ENCODE results near the gene FAM161B. TPM values are rescaled to one million over a fixed set of nuclear protein-coding genes. Genes with fewer than 3 reads are reported as not detected.

The FAM161B gene
- total and polyA plus RNA-seq, 2 of the 8 experiments (the other 6 are each of a cell fraction or from before 2014, with no cell fraction given): 0.14 to 0.32 TPM

- Histone ChIP-seq H3K56ac (replicated peaks; ENCODE audit: insufficient read length, low read depth, low read length) (no peak overlapping the region), H3K9me3 (ENCODE audit: insufficient read depth in 2 of 2, low read depth in 1 of 2, low read length in 1 of 2) (no peaks in the 10 kb centered on the region), H3K4me2 (ENCODE audit: insufficient read depth in 1 of 2, low read depth in 2 of 2, low read length in 2 of 2) (no peak overlapping the region), H4K8ac (ENCODE audit: extremely low read depth, insufficient read depth, low read length) (no peak overlapping the region), H3K79me1 (ENCODE audit: low read depth, low read length) (no peaks in the 10 kb centered on the region), H3K27me3 (replicated peaks in 1 of 4; ENCODE audit: control insufficient read depth in 3 of 4, extremely low read depth in 1 of 4, insufficient read depth in 3 of 4, low read length in 3 of 4) (no peaks in the 10 kb centered on the region), H3K79me2 (ENCODE audit: control insufficient read depth in 1 of 2, insufficient read depth in 2 of 2, low read length in 2 of 2) (no peaks in the 10 kb centered on the region), H3K9ac (replicated peaks in 1 of 4; ENCODE audit: extremely low read depth in 1 of 4, low read depth in 3 of 4, low read length in 3 of 4) (no peak overlapping the region), H3K4me1 (replicated peaks in 1 of 4; ENCODE audit: control insufficient read depth in 3 of 4, insufficient read depth in 4 of 4, low read length in 3 of 4) (no peaks in the 10 kb centered on the region), H3K23ac (ENCODE audit: insufficient read length) (no peak overlapping the region), H3K36me3 (ENCODE audit: control insufficient read depth in 2 of 4, insufficient read depth in 4 of 4, low read length in 3 of 4) (peaks cover 11 to 37% (median 26%) of the 10 kb centered on the region in 4 experiments), H4K20me1 (replicated peaks in 1 of 2; ENCODE audit: control insufficient read depth in 1 of 2, insufficient read depth in 2 of 2, low read length in 2 of 2) (no peaks in the 10 kb centered on the region), H2AFZ (ENCODE audit: low read length) (no peak overlapping the region), H3K27ac (ENCODE audit: low read depth, low read length) (no peak overlapping the region), H2BK12ac (ENCODE audit: low read depth, low read length) (no peak overlapping the region), H4K91ac (replicated peaks; ENCODE audit: insufficient read length, low read length) (no peak overlapping the region), H2AK5ac (ENCODE audit: low read depth, low read length) (no peak overlapping the region), H3K4ac (replicated peaks; ENCODE audit: insufficient read length, low read depth, low read length) (no peak overlapping the region), H2BK15ac (ENCODE audit: low read length) (no peak overlapping the region), H3K4me3 (ENCODE audit: extremely low read depth in 1 of 4, insufficient read depth in 2 of 4, low read depth in 3 of 4, low read length in 4 of 4) (no peak overlapping the region), H2BK5ac (ENCODE audit: low read depth, low read length) (no peak overlapping the region), H3K18ac (ENCODE audit: extremely low read depth, low read length) (no peak overlapping the region), H2BK20ac (ENCODE audit: low read length) (no peak overlapping the region), H2BK120ac (replicated peaks; ENCODE audit: low read depth, low read length) (no peak overlapping the region), H3K23me2 (ENCODE audit: low read depth, low read length) (no peaks in the 10 kb centered on the region), H4K5ac (ENCODE audit: insufficient read length, low read depth, low read length) (no peak overlapping the region), H3K14ac (ENCODE audit: insufficient read length) (no peak overlapping the region)
- POLR2A ChIA-PET (ENCODE audit: partially characterized antibody): interaction anchor here (1.5 kb wide), 1 partner anchor 10 kb away, joined by 4 read pairs; no protein-coding TSS in a partner anchor
- WGBS, 2 experiments (ENCODE audit: extremely low coverage in 1 of 2, insufficient coverage in 1 of 2, insufficient read length in 1 of 2, insufficient replicate concordance in 2 of 2, low coverage in 1 of 2, low lambda C conversion rate in 2 of 2, missing lambda C conversion rate in 1 of 2): 89% methylated on average over 3 of the region's 5 CpGs; no CpG with 5 or more reads in 1 of the 2 experiments
- FAIRE-seq: no peak
- CTCF ChIA-PET (ENCODE audit: partially characterized antibody): interaction anchor here (1.3 kb wide), 1 partner anchor 11 kb away, joined by 4 read pairs; no protein-coding TSS in a partner anchor
- no peak for DNase-seq (ENCODE audit: low read depth in 1 of 2, low spot score in 2 of 2)
- TF ChIP-seq SUZ12 (IDR thresholded peaks at IDR 0.05; ENCODE audit: low read length) (no peak), CBX5 (IDR thresholded peaks at IDR 0.05; ENCODE audit: low read depth, low read length) (no peak), CREB1 (IDR thresholded peaks at IDR 0.05) (no peak)
These were observed 25.6 kb downstream of the FAM161B start for GRCh38 chr14:73924337-73924736.
